Fibroblast of gingiva (primary cell): Measurements from ENCODE around the gene UBE2I.

Experiments
- DNase-seq: peaks from one replicate; pipeline ENCODE4 v3.0.0-alpha.2; 2011; ENCODE audit warnings: low read depth

The UBE2I gene

GRCh38 chr16:1343428-1344242 lies 34.2 kb downstream of the UBE2I start:
- DNase-seq: no peak

- DNase-seq: no peak
Observed at GRCh38 chr16:1344499-1344898, 35.1 kb downstream of the UBE2I start.

- no peak for DNase-seq
Observed at GRCh38 chr16:1345087-1345486, 35.7 kb downstream of the UBE2I start.

GRCh38 chr16:1345651-1346421 lies 36.4 kb downstream of the UBE2I start:
- no peak for DNase-seq

GRCh38 chr16:1346422-1347285 lies 37.2 kb downstream of the UBE2I start:
- no peak for DNase-seq

- no peak for DNase-seq
Observed at GRCh38 chr16:1347286-1347855, 37.9 kb downstream of the UBE2I start.

GRCh38 chr16:1347962-1348361 lies 38.5 kb downstream of the UBE2I start:
- DNase-seq: no peak

- no peak for DNase-seq
Observed at GRCh38 chr16:1348441-1348840, 39.0 kb downstream of the UBE2I start.

GRCh38 chr16:1348926-1349325 lies 39.5 kb downstream of the UBE2I start:
- DNase-seq: no peak

- DNase-seq: no peak
Observed at GRCh38 chr16:1349351-1349750, 39.9 kb downstream of the UBE2I start.

GRCh38 chr16:1349951-1350350 lies 40.5 kb downstream of the UBE2I start:
- DNase-seq: no peak

- DNase-seq: no peak
Observed at GRCh38 chr16:1350691-1351090, 41.3 kb downstream of the UBE2I start.

GRCh38 chr16:1351215-1351581 lies 41.8 kb downstream of the UBE2I start:
- DNase-seq: no peak

- peak; percentile 95 for DNase-seq
Observed at GRCh38 chr16:1351582-1352362, 42.3 kb downstream of the UBE2I start, which contains the start of the genes GNPTG and TSR3. Gene GNPTG, plus strand, starts transcription at chr16:1351931. Its CDS starts 35 bp downstream, at chr16:1351966. Gene TSR3, minus strand, starts transcription at chr16:1351878. Its CDS starts 74 bp downstream, at chr16:1351804.

- DNase-seq: no peak
Observed at GRCh38 chr16:1354815-1355540, 45.5 kb downstream of the UBE2I start.

GRCh38 chr16:1355591-1355990 lies 46.2 kb downstream of the UBE2I start:
- no peak for DNase-seq

GRCh38 chr16:1356061-1356900 lies 46.8 kb downstream of the UBE2I start:
- DNase-seq: no peak

GRCh38 chr16:1357906-1358566 lies 48.6 kb downstream of the UBE2I start:
- DNase-seq: no peak
